ENCODE results near the gene MT1E.

Gene MT1E

DNA sequence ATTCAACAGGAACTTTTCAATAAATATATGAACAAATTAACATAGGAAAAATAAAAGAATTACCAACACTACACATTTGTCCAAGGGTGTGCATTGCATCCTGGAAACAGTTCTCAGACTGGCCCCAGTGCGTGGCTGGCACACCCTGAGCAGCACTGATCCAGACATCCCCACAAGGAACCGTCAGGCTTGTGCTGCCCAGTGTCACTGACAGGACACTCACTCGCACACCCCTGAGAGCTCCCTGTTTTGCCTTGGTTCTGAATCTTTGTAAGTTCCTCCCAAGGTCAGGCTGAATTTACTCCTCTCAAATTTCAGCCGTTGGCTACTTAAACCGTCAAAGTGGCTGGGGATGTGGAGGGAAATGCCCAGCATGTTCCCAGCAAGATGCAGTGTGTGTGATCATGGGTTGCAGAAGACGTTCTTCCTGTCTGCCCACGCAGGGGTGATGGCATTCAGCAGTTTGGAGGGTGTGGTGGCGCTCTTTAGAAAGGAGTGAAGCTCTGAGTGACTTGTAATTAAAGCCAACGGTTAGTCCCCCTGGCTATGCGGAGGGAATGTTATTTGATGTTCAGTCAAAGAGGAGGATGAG lies 15.5 kb upstream of the MT1E start:
- Histone ChIP-seq H3K14ac (ENCODE audit: low read length in 2 of 2) (peak overlapping the region in 1 of 2 experiments; percentile 68), H3K36me3 (ENCODE audit: control insufficient read depth in 1 of 2, insufficient read depth in 2 of 2, low read depth in 1 of 2, low read length in 2 of 2) (no peaks in the 10 kb centered on the region), H2BK15ac (ENCODE audit: low read depth, poor library complexity, severe bottlenecking) (no peak overlapping the region), H3K4me1 (ENCODE audit: control insufficient read depth, insufficient read depth, low read depth, low read length) (peaks cover 36% of the 10 kb centered on the region), H3K18ac (ENCODE audit: low read depth in 1 of 2, low read length in 2 of 2) (peak overlapping the region; percentile 89 to 96), H2BK120ac (ENCODE audit: low read depth, low read length) (no peak overlapping the region), H2BK5ac (ENCODE audit: low read depth, low read length, poor library complexity, severe bottlenecking) (peak overlapping the region; percentile 20), H3K23ac (ENCODE audit: low read length in 2 of 2) (peak overlapping the region in 1 of 2 experiments; percentile 74), H3K4me2 (ENCODE audit: low read length, poor library complexity, severe bottlenecking) (peak overlapping the region; percentile 67), H3K27me3 (ENCODE audit: control insufficient read depth in 1 of 2, insufficient read depth in 1 of 2, low read length in 2 of 2) (no peaks in the 10 kb centered on the region), H3K27ac (ENCODE audit: low read length, poor library complexity, severe bottlenecking) (peak overlapping the region; percentile 95), H3K9me3 (ENCODE audit: control insufficient read depth, low read length) (no peaks in the 10 kb centered on the region), H3K79me1 (replicated peaks; ENCODE audit: low read length, poor library complexity, severe bottlenecking) (no peaks in the 10 kb centered on the region), H2AK5ac (ENCODE audit: low read length, severe bottlenecking) (peak overlapping the region; percentile 29), H4K8ac (ENCODE audit: low read length) (peak overlapping the region; percentile 86), H2BK12ac (ENCODE audit: low read length in 2 of 2) (peak overlapping the region; percentile 46 to 99), H3K9ac (ENCODE audit: low read length) (peak overlapping the region; percentile 91), H2AFZ (ENCODE audit: low read depth, low read length) (peak overlapping the region; percentile 6), H3K4me3 (ENCODE audit: insufficient read depth in 1 of 2, low read depth in 1 of 2, low read length in 2 of 2) (peak overlapping the region; percentile 10 to 92), H4K91ac (ENCODE audit: low read length) (peak overlapping the region; percentile 93), H3K4ac (ENCODE audit: low read depth in 1 of 2, low read length in 2 of 2) (peak overlapping the region; percentile 42 to 89)
- DNase-seq, result peak; percentile 96
- 15% methylated on average over 10 of the region's 10 CpGs for WGBS

DNA sequence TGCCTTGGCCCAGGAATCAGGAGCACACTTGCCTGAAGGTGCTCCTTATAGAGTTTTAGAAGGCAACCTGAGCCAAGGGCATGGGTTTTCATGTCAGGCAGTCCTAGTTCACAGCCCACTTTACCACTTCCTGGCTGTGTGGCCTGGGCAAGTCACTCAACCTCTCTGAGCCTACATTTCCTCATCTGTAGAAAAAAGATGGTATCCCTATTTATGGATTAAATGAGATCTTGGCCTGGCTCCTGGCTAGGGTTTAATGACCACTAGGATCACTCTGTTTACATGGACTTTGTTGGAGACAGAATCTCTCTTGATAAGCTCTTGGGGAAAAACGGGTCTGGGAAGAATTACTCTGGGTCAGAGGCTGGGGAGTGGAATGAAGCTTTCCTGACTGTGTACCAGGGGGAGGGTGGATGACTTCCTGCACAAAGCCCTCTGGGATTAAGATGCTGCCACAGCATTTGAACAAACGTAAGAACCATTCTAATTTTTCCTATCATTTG lies 14.9 kb upstream of the MT1E start:
- peak overlapping the region; percentile 1 for H2BK5ac ChIP-seq (ENCODE audit: low read depth, low read length, poor library complexity, severe bottlenecking)
- H2AFZ ChIP-seq (ENCODE audit: low read depth, low read length), result peak overlapping the region; percentile 6
- 36% methylated on average over 2 of the region's 2 CpGs for WGBS

DNA sequence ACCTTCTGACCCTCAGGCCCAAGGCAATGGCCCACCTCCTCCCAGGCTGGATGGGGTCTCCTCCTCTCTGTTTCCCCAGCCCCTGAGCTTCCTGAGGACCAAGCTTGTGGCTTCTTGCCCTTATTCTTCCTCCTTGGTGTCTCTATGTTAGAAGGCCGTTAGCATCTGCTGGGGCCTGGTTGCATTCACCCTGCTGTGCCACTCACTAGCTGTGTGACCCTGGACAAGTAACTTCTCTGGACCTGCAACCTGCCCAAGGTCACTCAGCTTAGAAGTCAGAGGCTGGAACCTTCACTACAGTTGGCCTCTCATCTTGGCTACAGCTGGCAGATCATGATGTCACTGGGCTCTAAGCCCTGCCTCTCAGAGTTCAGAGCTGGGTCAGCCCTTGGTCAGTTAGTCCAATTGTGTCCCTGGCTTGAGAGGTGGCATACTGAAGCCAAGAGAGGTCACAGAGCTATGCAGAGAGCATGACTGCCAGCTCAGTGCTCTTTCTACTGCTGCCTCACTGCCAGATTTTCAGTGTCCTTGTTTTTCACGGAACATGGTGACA lies 14.2 kb upstream of the MT1E start:
- 95% methylated on average over 2 of the region's 2 CpGs for WGBS
- H3K4me2 ChIP-seq (ENCODE audit: low read length, poor library complexity, severe bottlenecking), result no peak overlapping the region

More for the DNA sequence above, 14.9 kb upstream of the MT1E start:
- Histone ChIP-seq H3K79me1 (replicated peaks; ENCODE audit: low read length, poor library complexity, severe bottlenecking) (no peaks in the 10 kb centered on the region), H3K4me1 (ENCODE audit: control insufficient read depth, insufficient read depth, low read depth, low read length) (peaks cover 36% of the 10 kb centered on the region), H2BK15ac (ENCODE audit: low read depth, poor library complexity, severe bottlenecking) (no peak overlapping the region), H3K9ac (ENCODE audit: low read length) (peak overlapping the region; percentile 91), H3K18ac (ENCODE audit: low read depth in 1 of 2, low read length in 2 of 2) (peak overlapping the region; percentile 89 to 96), H3K4me3 (ENCODE audit: insufficient read depth in 1 of 2, low read depth in 1 of 2, low read length in 2 of 2) (peak overlapping the region in 1 of 2 experiments; percentile 92), H4K91ac (ENCODE audit: low read length) (peak overlapping the region; percentile 93), H2AK5ac (ENCODE audit: low read length, severe bottlenecking) (peak overlapping the region; percentile 1), H3K4me2 (ENCODE audit: low read length, poor library complexity, severe bottlenecking) (peak overlapping the region; percentile 67), H3K23ac (ENCODE audit: low read length in 2 of 2) (no peak overlapping the region), H4K8ac (ENCODE audit: low read length) (peak overlapping the region; percentile 86), H3K27ac (ENCODE audit: low read length, poor library complexity, severe bottlenecking) (peak overlapping the region; percentile 95), H2BK120ac (ENCODE audit: low read depth, low read length) (no peak overlapping the region), H3K9me3 (ENCODE audit: control insufficient read depth, low read length) (no peaks in the 10 kb centered on the region), H3K14ac (ENCODE audit: low read length in 2 of 2) (no peak overlapping the region), H2BK12ac (ENCODE audit: low read length in 2 of 2) (peak overlapping the region; percentile 6 to 99), H3K36me3 (ENCODE audit: control insufficient read depth in 1 of 2, insufficient read depth in 2 of 2, low read depth in 1 of 2, low read length in 2 of 2) (no peaks in the 10 kb centered on the region), H3K27me3 (ENCODE audit: control insufficient read depth in 1 of 2, insufficient read depth in 1 of 2, low read length in 2 of 2) (no peaks in the 10 kb centered on the region), H3K4ac (ENCODE audit: low read depth in 1 of 2, low read length in 2 of 2) (peak overlapping the region; percentile 79 to 89)
- peak; percentile 71 for DNase-seq

DNA sequence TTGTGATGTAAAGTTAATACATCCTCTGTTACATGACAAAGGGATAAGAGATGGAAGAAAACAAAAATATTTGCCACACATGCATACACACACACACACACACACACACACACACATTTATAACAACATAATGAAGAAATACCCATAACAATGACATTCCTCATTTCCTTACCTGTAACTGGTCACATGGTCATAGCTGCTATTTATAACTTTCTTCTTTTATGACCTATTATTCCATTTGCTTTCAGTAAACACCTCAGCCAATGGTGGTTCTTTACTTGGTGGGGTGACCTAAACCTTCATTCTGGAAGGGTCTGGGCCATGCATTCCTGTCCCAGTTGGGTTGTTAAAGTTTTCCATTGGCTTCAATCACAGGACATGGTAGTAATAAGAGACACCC lies 11.9 kb upstream of the MT1E start:
- Histone ChIP-seq H3K27ac (ENCODE audit: low read length, poor library complexity, severe bottlenecking) (peak overlapping the region; percentile 86), H2BK15ac (ENCODE audit: low read depth, poor library complexity, severe bottlenecking) (no peak overlapping the region), H2BK5ac (ENCODE audit: low read depth, low read length, poor library complexity, severe bottlenecking) (peak overlapping the region; percentile 71), H3K18ac (ENCODE audit: low read depth in 1 of 2, low read length in 2 of 2) (no peak overlapping the region), H4K91ac (ENCODE audit: low read length) (no peak overlapping the region), H4K8ac (ENCODE audit: low read length) (no peak overlapping the region), H3K23ac (ENCODE audit: low read length in 2 of 2) (no peak overlapping the region), H3K9ac (ENCODE audit: low read length) (no peak overlapping the region), H3K4ac (ENCODE audit: low read depth in 1 of 2, low read length in 2 of 2) (no peak overlapping the region), H2BK12ac (ENCODE audit: low read length in 2 of 2) (no peak overlapping the region), H3K9me3 (ENCODE audit: control insufficient read depth, low read length) (no peaks in the 10 kb centered on the region), H3K4me2 (ENCODE audit: low read length, poor library complexity, severe bottlenecking) (no peak overlapping the region), H3K4me3 (ENCODE audit: insufficient read depth in 1 of 2, low read depth in 1 of 2, low read length in 2 of 2) (no peak overlapping the region), H3K79me1 (replicated peaks; ENCODE audit: low read length, poor library complexity, severe bottlenecking) (peaks cover 3% of the 10 kb centered on the region), H2AFZ (ENCODE audit: low read depth, low read length) (no peak overlapping the region), H3K14ac (ENCODE audit: low read length in 2 of 2) (no peak overlapping the region), H2AK5ac (ENCODE audit: low read length, severe bottlenecking) (peak overlapping the region; percentile 81), H3K4me1 (ENCODE audit: control insufficient read depth, insufficient read depth, low read depth, low read length) (peaks cover 36% of the 10 kb centered on the region), H3K27me3 (ENCODE audit: control insufficient read depth in 1 of 2, insufficient read depth in 1 of 2, low read length in 2 of 2) (no peaks in the 10 kb centered on the region), H2BK120ac (ENCODE audit: low read depth, low read length) (no peak overlapping the region), H3K36me3 (ENCODE audit: control insufficient read depth in 1 of 2, insufficient read depth in 2 of 2, low read depth in 1 of 2, low read length in 2 of 2) (no peaks in the 10 kb centered on the region)
- no peak for DNase-seq

More for the DNA sequence above, 14.2 kb upstream of the MT1E start:
- Histone ChIP-seq H3K4ac (ENCODE audit: low read depth in 1 of 2, low read length in 2 of 2) (peak overlapping the region; percentile 65 to 79), H3K23ac (ENCODE audit: low read length in 2 of 2) (peak overlapping the region in 1 of 2 experiments; percentile 53), H3K14ac (ENCODE audit: low read length in 2 of 2) (peak overlapping the region in 1 of 2 experiments; percentile 5), H3K79me1 (replicated peaks; ENCODE audit: low read length, poor library complexity, severe bottlenecking) (no peaks in the 10 kb centered on the region), H3K4me3 (ENCODE audit: insufficient read depth in 1 of 2, low read depth in 1 of 2, low read length in 2 of 2) (no peak overlapping the region), H4K8ac (ENCODE audit: low read length) (peak overlapping the region; percentile 89), H3K36me3 (ENCODE audit: control insufficient read depth in 1 of 2, insufficient read depth in 2 of 2, low read depth in 1 of 2, low read length in 2 of 2) (no peaks in the 10 kb centered on the region), H2BK5ac (ENCODE audit: low read depth, low read length, poor library complexity, severe bottlenecking) (no peak overlapping the region), H3K27ac (ENCODE audit: low read length, poor library complexity, severe bottlenecking) (peak overlapping the region; percentile 95), H4K91ac (ENCODE audit: low read length) (peak overlapping the region; percentile 70), H2AK5ac (ENCODE audit: low read length, severe bottlenecking) (peak overlapping the region; percentile 1), H2AFZ (ENCODE audit: low read depth, low read length) (no peak overlapping the region), H3K9me3 (ENCODE audit: control insufficient read depth, low read length) (no peaks in the 10 kb centered on the region), H3K4me1 (ENCODE audit: control insufficient read depth, insufficient read depth, low read depth, low read length) (peaks cover 33% of the 10 kb centered on the region), H2BK15ac (ENCODE audit: low read depth, poor library complexity, severe bottlenecking) (no peak overlapping the region), H3K27me3 (ENCODE audit: control insufficient read depth in 1 of 2, insufficient read depth in 1 of 2, low read length in 2 of 2) (no peaks in the 10 kb centered on the region), H3K18ac (ENCODE audit: low read depth in 1 of 2, low read length in 2 of 2) (peak overlapping the region; percentile 65 to 87), H3K9ac (ENCODE audit: low read length) (peak overlapping the region; percentile 91), H2BK120ac (ENCODE audit: low read depth, low read length) (peak overlapping the region; percentile 1), H2BK12ac (ENCODE audit: low read length in 2 of 2) (peak overlapping the region; percentile 93 to 98)
- DNase-seq, result peak; percentile 71

All from mesenchymal stem cell (in vitro differentiated cells and primary cell).